ENCODE results near the gene HS1BP3. TPM values are rescaled to one million over a fixed set of nuclear protein-coding genes. Genes with fewer than 3 reads are reported as not detected.
A peak's percentile ranks its signal among the peaks of the same experiment; 100 is the strongest.

Gene HS1BP3
- total and polyA plus RNA-seq, 8 donors, result 12.5 to 39.7 (median 13.4) TPM

GRCh38 chr2:20578895-20579825, 71.7 kb downstream of the HS1BP3 start:
- peaks cover 0 to 7% of the 10 kb centered on the region in 2 donors for H3K9me3 ChIP-seq
- no peak for TF ChIP-seq CTCF (IDR thresholded peaks at IDR 0.05)
- peaks cover 18 to 46% of the 10 kb centered on the region in 2 donors for H3K4me1 ChIP-seq
- intact Hi-C loops (cut with DNase I), result no loop called here
- ATAC-seq (peak; percentile 67), DNase-seq (peak in 3 of 4 donors; percentile 56 to 68 (median 68))
- H3K27me3 ChIP-seq, result no peaks in the 10 kb centered on the region
- no peaks in the 10 kb centered on the region for H3K36me3 ChIP-seq
- H3K4me3 ChIP-seq, result no peak overlapping the region
- peak overlapping the region; percentile 75 to 76 for H3K27ac ChIP-seq

GRCh38 chr2:20578266-20578894, 72.5 kb downstream of the HS1BP3 start:
- DNase-seq (no peak), ATAC-seq (no peak)
- Histone ChIP-seq H3K27me3 (no peaks in the 10 kb centered on the region), H3K4me1 (peaks cover 14 to 41% of the 10 kb centered on the region in 2 donors), H3K9me3 (peaks cover 0 to 7% of the 10 kb centered on the region in 2 donors), H3K4me3 (no peak overlapping the region), H3K27ac (peak overlapping the region; percentile 75 to 76), H3K36me3 (no peaks in the 10 kb centered on the region)
- intact Hi-C loops (cut with DNase I), result no loop called here
- TF ChIP-seq CTCF (IDR thresholded peaks at IDR 0.05), result no peak

GRCh38 chr2:20577495-20578235, 73.2 kb downstream of the HS1BP3 start:
- Histone ChIP-seq H3K27ac (no peak overlapping the region), H3K4me3 (no peak overlapping the region), H3K36me3 (no peaks in the 10 kb centered on the region), H3K27me3 (no peaks in the 10 kb centered on the region), H3K4me1 (peaks cover 14 to 41% of the 10 kb centered on the region in 2 donors), H3K9me3 (peaks cover 0 to 7% of the 10 kb centered on the region in 2 donors)
- intact Hi-C loops (cut with DNase I), result no loop called here
- ATAC-seq (no peak), DNase-seq (peak in 1 of 4 donors; percentile 52)
- TF ChIP-seq CTCF (IDR thresholded peaks at IDR 0.05), result no peak

- no peak overlapping the region for H3K4me3 ChIP-seq
- intact Hi-C loops (cut with DNase I), result no loop called here
- H3K9me3 ChIP-seq, result peaks cover 0 to 2% of the 10 kb centered on the region in 2 donors
- no peak for DNase-seq
- ATAC-seq, result no peak
- peaks cover 14 to 41% of the 10 kb centered on the region in 2 donors for H3K4me1 ChIP-seq
- peak overlapping the region in 1 of 2 donors; percentile 48 for H3K27ac ChIP-seq
- no peaks in the 10 kb centered on the region for H3K27me3 ChIP-seq
- TF ChIP-seq CTCF (IDR thresholded peaks at IDR 0.05), result no peak
- no peaks in the 10 kb centered on the region for H3K36me3 ChIP-seq
Observed at GRCh38 chr2:20576598-20577115, 74.2 kb downstream of the HS1BP3 start.

Data from left lung (tissue), 10 donors.